NCI-H2171 (cell line): Measurements from ENCODE around the gene FAM89B.

ENCODE experiments used
- DNase-seq: peaks from one replicate; lab custom pipeline; 2025; lab: John Stamatoyannopoulos, UW

The FAM89B gene

DNA sequence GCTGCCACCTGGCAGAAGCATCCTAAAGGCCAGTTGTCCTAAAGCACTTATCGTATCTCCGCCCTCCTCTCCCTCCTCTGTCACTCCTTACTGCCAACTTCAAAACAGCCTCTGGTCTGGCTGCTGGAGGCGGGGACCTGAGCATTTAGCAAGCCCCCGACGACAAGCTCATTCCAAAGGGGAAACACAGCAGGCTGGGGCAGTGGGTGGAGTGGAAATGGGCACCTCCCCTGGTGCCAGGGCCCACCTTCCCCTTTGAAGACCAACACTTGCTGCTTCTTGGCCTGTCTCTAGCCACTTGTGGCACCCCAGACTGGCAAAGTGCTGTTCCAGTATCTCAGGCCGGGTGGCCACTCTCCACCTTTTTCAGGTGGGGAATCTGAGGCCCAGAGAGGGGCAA, 38.1 kb downstream of the FAM89B start:
- no peak for DNase-seq

DNA sequence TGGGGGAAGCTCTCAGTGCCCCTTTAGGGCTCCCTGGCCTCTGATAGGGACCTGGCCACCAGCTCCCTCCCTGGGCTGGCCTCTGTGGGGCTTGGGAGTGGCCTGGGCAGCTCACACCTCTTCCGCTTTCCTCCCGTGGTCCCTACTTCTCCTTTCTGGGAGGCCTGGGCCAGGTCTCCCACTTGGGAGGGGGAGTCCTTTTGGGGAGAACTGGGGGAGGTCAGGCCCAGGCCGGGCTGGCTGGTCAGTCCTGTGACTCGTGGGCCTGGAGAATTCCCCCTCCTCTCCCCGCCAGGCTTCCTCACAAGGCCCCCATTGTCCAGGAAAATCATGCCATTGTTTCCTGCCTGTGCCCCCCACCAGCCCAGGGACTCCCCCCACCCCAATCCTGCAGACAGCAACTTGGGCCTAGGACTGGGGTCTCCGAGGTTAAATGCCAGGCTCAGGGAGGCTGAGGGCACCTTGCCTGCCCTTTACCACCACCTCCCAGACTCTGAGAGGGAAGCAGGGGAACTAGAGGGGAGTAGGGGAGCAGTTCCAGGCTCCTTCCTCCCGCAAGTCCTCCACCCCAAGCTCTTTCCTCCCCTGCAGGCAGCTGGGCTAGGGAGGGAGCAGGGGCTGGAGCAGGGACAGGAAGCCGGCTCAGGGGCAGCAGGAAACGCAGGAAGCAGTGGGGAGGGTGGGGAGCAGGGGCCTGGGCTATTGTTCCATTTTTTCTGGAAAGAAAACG, 38.9 kb downstream of the FAM89B start:
- no peak for DNase-seq

GRCh38 chr11:65611758-65612603, 39.6 kb downstream of the FAM89B start:
- DNase-seq, result no peak

DNA sequence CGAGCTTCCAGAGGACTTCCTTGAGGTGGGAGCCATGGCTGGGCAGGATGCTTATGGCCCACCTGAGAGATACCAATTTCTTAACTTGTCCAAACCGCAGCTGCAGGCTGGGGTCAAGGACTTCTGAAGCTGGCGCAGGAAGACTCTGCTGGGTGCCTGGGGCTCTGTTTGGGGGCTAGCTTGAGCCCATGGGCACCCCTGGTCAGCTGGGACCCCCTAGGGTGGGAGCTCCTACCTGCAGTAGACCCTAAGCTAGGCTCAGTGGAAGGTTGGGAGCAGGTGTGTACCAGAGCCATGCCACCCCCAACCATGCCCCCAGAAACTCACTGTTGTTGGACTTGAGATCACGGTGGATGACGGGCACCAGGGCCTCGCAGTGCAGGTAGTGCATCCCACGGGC, 40.4 kb downstream of the FAM89B start:
- DNase-seq, result no peak

DNA sequence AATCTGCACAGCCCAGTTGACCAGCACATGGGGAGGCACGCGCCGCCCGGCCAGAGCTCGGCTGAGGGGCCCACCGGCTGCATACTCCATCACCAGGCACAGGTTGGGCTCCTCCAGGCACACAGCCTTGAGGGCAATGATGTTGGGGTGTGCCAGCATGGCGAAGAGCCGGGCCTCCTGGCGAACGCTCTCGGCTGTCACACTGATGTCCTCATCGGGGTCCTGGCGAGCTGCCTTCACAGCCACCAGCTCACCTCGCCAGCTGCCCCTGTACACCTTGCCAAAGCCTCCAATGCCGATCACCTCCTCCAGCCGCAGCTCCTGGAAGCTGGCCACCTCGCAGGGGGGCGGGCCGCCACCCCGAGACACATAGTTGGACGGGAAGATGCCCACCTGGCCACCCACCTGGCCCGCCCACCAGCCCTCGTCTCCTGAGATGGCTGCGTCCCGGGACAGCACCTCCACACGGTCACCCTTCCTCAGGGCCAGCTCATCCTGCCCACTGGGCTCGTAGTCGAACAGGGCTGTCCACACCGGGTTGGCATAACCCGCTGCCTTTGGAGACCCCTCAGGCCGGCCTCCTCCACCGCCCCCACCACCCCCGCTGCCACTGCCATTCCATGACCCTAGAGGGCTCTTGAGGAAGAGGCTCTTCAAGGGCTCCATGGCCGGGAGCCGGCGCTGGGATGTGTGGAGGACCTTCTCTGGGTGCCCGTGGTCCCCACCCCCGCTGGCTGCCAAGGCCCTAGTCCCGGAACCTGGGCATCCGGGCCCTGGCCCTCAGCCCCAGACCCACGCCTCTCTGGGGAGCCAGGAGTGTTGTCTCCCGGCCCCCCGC, 41.0 kb downstream of the FAM89B start:
- DNase-seq, result no peak

GRCh38 chr11:65615229-65615949, 43.1 kb downstream of the FAM89B start, which contains the start of gene PCNX3:
Gene PCNX3, plus strand, starts transcription at chr11:65615776. Its CDS starts 536 bp downstream, at chr11:65616312.
- peak; percentile 99 for DNase-seq

- peak; percentile 22 for DNase-seq
These were observed 43.7 kb downstream of the FAM89B start for GRCh38 chr11:65615950-65616574.

GRCh38 chr11:65616575-65617001, 44.2 kb downstream of the FAM89B start:
- no peak for DNase-seq

- DNase-seq, result no peak
These were observed 45.0 kb downstream of the FAM89B start for GRCh38 chr11:65617136-65617850.

DNA sequence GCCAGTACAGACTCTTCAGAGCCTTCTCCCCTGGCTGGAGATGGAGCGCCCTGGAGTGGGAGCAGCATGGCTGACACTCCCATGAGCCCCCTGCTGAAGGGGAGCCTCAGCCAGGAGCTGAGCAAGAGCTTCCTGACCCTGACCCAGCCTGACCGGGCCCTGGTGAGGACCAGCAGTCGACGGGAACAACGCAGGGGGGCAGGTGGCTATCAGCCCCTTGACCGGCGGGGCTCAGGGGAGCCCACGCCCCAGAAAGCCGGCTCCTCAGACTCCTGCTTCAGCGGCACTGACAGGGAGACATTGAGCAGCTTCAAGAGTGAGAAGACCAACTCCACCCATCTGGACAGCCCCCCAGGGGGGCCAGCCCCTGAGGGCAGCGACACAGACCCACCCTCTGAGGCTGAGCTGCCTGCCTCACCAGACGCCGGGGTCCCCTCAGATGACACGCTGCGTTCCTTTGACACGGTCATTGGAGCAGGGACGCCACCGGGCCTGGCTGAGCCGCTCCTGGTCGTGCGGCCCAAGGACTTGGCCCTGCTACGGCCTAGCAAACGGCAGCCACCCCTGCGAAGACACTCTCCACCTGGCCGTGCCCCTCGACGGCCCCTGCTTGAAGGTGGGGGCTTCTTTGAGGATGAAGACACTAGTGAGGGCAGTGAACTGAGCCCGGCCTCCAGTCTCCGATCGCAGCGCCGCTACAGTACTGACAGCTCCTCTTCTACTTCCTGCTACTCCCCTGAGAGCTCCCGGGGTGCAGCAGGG, 45.8 kb downstream of the FAM89B start:
- no peak for DNase-seq

- DNase-seq, result peak; percentile 45
These were observed 46.4 kb downstream of the FAM89B start for GRCh38 chr11:65618763-65619162.

GRCh38 chr11:65619281-65619928, 47.1 kb downstream of the FAM89B start:
- no peak for DNase-seq

- no peak for DNase-seq
These were observed 48.3 kb downstream of the FAM89B start for GRCh38 chr11:65620666-65621065.

DNA sequence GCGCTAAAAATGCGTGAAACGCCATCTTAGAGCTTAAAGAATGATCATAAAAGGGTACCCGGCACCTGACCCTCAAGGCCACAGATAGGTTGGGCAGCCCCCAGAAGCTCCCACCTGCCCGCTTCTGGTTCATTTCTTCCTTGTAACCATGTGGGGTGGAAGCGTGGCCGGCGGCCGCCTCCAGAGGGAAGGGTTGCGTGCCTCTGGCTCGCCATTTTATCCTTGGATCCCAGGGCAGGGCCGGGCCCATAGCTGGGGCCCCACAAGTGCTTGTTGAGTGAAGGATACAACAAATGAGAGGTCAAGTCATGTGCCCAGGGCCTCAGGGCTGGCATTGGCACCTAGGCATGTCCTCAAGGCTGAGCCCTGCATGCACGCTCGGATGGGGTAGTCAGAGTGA, 49.1 kb downstream of the FAM89B start:
- no peak for DNase-seq

DNA sequence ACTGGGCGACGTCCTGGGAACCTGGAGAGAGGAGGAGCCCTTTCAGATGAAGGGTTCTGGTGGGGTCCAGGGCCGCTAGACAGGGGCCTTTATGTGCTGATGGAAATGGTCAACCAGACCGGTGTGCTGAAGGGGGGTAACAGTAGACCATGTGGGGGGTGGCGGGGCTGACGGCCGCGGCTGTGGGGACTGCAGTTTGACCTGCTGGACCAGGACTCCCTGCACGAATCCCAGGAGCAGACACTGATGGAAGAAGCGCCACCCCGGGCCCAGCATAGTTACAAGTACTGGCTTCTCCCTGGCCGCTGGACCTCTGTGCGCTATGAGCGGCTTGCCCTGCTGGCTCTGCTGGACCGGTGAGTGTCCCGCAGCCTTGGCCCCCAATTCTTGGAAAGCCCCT, 49.7 kb downstream of the FAM89B start:
- DNase-seq, result no peak

- DNase-seq, result no peak
These were observed 50.8 kb downstream of the FAM89B start for GRCh38 chr11:65623177-65623576.
